NCI-H345 treated with DMSO at 0.1 percent for 48 hours (cell line): ENCODE results near the gene SERTAD3.
"Not testable (repeated sequence)": the region's sequence is repeated elsewhere in the genome, so short reads cannot be mapped to it uniquely, and the experiment has no call there.

Source experiments
- DNase-seq: peaks from one replicate; lab custom pipeline; 2025; ENCODE audit not compliant: unreplicated experiment; lab: John Stamatoyannopoulos, UW

Gene SERTAD3

DNA sequence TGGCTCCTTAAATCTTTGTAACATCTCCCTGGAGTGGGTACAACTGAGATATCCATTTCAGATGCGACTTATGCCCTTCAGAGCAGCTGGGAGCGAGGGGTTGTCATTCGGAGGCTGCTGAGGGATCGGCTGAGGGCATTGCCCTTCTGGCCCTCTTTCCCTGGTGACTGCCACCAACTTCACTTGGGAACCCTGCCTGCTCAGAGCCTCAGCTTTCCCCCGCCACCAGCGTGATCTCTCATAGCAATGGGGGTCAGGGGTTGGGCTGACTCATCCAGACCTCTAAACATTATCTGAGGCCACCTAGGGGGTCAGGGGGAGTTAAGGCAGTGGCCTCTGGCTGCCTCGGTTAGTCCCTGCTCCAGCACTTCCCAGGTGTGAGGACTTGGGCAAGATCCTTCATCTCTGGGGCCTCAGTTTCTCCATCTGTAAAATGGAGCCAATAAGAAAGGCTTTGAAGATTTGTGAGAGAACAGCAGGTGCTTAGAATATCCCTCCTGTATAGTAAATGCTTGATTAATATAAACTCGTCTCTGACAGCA, 32.1 kb downstream of the SERTAD3 start:
- DNase-seq: no peak

DNA sequence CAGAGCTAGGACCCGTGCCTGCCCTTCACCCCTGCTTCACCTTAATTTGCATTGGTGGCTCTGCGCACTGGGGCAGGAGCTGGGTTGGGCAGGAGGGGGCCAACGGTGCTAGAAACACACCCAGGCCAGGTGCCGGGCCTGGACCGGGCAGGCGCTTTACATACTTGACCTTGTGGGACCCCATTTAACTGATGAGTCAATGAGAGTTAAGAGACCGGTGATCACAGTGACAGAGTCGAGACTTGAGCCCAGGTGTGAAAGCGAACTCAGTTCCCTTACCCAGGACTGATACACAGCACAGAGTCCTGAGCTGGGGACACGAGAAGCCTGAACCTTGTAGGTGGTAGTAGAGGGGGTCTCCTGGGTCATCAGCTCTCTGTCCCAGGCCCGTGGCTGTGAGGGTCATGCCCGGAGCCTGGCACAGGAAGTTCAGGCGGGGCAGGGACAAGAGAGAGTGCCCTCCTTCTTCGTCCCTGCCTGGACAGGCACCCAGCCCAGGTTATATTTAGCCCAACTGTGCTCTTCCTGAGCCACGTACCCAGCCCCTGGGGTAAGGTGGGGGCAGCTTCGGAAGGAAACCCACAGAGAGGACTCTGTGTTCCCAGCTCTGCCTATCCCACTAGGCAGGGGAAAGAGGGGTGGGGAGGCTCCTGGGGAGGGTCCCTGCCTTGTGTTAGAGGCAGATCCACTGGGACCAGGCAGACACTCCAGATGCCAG, 32.9 kb downstream of the SERTAD3 start:
- DNase-seq: no peak

DNA sequence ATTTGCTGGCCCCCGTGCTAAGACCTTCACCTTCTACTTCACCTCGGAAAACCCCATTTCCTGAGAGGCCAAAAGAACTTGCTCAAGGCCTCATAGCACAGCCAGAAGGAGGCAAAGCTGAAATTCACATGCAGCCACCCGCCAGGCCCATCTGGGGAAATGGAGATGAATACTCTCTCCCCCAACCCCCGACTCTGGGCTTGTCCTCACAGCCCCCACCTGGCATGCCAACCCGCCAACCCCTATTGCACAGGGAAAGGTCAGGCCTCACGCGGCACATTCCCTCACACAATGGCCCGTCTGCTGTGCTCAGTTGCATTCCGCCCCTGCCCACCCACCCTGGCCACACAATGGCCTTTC, 34.1 kb downstream of the SERTAD3 start:
- DNase-seq: no peak

DNA sequence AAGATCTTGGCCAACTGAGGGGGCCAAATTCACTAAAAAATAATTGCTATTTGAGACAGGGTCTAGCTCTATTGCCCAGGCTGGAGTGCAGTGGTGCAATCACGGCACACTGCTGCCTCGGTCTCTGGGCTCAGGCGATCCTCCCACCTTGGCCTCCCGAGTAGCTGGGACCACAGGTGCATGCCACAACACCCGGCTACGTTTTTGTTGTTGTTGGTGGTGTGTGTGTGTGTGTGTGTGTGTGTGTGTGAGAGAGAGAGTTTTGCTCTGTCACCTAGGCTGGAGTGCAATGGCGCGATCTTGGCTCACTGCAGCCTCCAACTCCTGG, 35.6 kb downstream of the SERTAD3 start:
- DNase-seq: not testable (repeated sequence)

DNA sequence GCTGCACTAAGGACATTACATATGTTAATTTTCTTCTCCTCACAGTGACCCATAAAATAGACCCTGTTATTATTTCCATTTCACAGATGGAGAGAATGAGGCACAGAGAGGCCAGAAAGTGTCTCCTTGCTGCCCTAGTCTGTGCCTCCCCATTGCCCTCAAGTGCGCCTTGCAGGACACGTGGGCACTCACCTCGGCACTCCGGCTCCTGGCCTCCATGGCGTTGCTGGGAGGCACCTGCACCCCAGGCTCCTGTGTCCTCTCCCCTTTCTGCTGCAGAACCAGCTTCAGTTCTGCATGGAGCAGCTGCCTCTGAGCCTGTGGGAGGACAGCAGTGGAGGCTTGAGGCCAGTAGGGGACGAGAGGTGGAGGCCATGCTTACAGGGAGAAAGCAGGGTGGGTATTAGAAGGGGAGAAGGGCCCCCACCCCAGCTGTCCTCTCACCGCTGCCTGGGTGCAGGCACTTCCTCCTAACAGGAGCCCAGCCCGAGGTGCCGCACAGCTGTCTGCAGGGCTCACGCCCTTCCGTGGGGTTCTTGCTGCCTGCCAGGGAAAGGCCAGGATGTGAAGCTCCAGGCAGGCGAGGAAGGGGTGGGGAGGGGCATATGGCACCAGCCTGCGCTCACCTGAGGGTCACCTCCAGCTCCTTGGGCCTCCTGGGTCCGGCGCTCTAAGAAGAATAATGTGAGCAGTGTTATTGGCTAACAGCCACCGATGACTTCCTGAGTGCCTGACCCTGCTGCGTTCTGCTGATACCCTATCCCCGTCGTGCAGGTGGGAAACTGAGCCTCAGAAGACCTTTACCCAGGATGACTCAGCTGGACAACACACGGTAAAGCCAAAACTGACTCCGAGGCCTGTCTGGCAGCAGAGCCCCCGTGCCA, 36.2 kb downstream of the SERTAD3 start:
- DNase-seq: no peak

DNA sequence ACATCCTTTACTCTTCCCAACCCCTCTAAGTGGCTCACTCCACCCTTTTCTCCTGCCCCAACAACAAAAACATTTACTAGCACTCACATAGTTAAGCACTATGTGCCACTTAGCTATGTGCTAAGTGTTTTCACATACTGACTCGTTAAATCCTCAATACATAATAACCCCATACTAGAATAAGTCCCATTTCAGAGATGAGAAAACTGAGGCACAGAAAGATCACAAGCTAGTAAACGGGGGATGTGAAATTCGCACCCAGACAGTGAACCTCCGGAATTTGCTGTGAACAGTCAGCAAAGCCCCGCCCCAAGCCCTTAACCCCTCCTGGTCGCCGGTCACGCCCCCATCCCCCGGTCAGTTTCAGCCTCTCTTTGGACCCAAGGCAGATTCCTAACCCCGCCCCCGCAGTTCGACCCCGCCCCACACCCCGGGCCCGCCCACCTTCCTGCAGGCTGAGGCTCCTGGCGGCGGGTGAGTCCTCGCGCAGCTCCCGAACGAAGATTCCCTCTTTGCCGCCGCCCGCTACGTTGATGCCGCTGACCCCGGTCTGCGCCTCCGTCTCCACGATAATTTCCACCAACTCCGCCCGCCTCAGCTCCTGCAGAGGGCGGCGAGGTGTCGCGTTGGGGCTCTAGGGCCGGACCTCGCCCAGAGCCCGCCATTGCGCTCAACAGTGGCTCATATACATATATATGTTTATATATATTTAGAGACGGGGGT, 40.7 kb downstream of the SERTAD3 start:
- DNase-seq: peak; percentile 77

DNA sequence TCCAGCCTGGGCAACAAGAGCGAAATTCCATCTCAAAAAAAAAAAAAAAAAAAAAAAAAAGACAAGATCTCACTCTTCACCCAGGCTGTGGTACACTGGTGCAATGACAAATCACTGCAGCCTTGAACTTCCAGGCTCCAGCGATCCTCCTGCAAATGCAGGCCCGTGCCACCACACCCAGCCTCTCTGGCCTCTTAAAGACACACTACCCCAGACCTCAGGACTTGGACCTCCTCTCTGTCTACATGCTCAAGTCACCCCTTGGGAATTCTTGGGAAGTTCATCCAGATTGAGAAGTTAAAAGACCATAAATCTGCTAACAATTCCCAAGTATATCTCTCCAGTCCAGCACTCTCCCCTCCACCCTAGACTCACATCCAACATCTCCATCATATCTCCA, 43.6 kb downstream of the SERTAD3 start:
- no peak for DNase-seq

DNA sequence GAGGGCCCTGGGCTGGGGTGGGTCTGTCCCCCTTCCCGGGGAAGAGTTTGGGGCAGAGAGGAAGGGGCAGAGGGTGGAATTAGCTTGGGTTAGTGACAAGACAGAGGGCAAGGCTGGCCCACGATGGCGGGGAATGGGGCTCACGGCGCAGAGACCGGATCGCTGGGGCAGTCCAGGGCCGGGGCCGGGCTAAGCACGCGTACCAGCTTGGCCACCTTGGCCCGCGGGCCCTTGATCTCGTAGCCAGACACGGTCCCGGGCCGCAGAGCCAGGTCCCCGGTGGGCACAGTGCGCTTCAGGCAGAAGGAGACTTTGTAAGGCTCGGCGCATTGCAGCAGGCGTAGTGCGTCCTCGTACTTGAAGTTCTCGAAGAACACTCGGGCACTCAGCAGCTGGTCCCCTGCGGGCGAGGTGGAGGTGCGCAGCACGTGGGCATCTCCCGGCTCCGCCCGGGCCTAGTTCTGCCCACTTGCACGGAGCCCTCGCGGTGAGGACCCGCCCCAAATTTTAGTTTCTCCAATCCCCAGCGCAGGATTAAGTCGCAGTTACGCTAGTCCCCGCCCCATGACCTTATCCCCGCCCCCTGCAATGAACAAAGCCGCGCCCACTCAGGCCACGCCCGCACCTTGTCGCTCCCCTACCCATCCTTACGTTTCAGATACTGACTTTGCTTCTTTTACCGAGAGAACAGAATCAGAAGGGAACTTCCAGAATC, 45.6 kb downstream of the SERTAD3 start:
- DNase-seq: no peak

DNA sequence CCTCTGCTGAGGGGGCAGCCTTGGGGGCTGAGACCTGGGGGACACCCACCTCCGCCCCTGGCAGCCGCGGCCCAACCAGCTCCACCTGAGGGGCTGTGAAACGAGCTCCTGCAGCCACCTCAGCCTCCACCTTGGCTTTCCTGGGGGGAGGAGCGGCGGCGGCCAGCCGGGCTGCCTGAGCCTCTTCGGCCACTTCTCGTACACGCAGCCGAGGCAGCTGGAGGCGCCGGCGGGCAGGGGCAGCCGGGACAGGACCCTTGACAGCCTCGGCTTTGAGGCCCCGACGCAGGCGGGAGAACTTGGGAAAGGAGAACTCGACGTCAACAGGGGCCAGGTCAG, 46.6 kb downstream of the SERTAD3 start:
- DNase-seq: no peak

DNA sequence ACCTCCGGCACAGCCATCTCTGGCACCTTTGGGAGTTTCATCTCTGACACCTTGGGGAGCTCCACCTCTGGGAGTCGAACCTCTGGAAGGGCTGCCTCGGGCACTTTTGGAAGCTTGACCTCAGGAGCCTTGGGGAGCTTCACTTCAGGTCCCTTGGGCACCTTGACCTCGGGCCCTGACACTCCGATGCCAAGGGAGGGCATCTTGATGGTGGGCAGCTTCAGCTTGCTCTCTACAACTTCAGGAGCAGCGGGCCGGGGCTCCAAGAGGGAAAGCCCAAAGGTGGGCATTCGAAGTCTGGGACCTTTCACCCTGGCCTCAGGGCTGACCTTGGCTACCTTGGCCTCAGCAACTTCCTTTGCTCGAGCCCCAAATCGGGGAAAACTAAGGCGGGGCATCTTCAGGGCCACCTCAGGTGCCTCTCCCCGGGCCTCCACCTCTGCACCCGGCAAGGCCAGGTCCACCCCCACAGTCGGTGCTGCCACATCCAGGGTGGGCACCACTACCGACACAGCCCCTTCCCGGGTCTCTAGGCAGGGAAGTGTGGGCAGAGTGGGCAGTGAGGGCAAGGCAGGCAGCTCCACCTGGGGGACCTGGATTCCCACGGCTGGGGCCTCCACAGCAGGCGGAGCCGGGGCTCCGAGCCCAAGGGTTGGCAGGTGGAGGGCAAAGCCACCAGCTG, 47.1 kb downstream of the SERTAD3 start:
- no peak for DNase-seq

DNA sequence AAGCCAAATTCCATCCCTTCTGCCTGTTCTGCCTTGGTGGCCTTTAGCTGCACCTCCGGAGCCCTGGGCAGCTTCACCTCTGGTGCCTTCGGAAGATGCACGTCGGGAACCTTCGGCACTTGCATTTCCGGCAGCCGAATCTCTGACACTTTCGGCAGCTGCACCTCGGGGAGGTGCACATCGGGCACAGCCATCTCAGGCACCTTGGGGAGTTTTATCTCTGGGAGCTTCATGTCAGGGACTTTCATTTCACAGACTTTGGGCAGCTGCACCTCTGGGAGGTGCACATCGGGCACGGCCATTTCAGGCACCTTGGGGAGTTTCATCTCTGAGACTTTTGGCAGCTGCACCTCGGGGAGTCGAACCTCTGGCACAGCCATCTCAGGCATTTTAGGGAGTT, 48.2 kb downstream of the SERTAD3 start:
- no peak for DNase-seq

DNA sequence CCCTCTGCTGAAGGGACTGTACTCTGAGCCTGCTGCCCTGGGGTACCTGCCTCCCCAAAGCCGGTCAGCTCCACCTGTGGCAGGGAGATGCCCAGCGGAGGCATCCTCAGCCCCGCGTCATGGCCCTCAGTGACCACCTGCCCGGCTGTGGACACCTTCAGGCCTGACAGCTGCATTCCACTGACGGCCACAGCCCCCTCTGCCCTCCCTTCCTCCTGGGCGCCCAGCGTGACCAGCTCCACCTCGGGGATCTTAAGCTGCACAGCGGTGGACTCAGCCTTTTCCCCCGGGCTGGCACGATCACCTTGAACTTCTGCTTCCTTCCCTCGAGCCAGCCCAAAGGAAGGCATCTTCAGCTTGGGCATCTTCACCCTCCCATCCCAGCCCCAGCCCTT, 49.3 kb downstream of the SERTAD3 start:
- no peak for DNase-seq

DNA sequence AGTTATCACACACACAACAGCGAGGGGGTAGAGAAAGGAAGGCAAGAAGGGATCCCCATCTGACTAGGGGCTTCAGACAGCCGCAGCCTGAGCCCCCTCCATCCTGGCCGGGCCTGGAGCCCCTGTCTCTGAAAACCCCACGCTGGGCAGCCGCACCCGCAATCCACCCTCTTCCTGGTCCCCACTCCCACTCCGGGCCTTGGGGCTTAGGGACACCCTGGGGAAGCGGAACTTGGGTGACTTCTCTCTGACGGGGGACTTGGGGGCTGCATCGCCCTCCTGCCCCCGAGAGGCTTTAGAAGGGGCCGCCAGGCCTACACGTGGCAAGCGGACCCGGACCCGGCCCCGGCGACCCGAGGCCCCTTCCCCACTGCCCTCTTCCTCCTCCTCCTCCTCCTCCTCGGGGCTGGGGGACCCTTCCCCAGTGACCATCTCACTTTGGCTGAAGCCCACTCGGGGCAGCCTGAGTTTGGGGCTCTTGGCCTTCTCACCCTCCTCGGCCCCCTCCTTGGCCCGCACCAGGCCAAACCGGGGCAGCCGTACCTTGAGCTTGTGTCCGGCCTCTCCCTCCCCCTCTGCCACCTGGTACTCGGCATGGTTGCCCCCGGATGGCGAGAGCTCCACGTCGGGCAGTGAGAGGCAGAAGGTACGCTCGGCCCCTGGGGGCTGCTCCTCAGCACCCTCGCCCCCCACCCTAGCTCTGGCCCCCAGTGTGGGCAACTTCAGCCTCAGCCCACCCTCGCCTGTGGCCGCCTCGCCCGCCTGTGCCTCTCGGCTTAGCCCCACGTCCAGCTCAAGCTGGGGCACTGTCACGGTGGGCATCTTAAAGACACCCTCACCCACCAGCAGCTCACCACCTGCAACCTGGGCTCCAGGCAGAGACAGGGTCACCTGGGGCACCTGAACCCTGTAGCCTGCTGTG, 50.0 kb downstream of the SERTAD3 start:
- no peak for DNase-seq

DNA sequence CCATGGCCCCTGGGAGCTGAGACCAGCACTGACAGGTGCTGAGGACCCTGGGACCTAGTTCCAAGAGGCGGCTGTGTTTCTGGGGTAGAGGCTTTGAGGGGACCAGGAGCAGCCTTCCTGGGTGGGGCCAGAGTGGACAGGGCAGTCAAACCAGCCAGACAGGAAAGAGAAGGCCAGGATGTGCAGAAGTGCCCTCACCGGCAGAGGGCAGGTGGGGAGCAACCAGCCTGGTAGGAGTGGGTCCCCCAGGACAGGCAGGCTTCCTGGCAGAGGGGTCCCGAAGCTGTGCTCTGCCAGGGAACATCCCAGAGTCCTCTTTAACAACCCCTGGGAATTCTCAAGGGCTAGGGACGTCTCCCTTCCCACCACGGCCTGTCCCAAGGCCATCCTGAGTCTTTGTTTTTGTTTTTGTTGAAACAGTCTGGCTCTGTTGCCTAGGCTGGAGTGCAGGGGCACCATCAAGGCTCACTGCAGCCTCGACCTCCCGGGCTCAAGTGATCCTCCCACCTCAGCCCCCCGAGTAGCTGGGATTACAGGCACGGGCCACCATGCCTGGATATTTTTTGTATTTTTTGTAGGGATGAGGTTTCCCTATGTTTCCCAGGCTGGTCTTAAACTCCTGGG, 51.1 kb downstream of the SERTAD3 start:
- no peak for DNase-seq

DNA sequence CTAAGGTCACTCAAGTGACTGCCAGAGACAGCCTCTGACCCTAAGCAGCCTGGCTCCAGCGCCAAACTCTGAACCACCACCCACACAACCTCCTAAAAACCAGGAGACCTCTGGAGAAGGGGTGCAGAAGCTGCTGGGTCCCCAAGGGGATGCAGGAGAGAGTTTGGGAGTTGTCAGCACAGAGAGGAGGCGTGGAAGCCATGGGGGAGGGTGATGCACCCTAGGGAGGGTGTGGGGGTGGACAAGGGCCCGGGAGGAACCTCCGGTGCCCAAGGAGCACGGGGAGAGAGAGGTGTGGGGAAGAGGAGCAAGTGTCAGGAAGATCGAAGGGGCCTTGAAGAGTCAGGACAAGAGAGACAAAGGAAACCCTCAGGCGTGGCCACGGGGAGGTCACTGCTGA, 52.0 kb downstream of the SERTAD3 start:
- no peak for DNase-seq
